Activated CD4-positive, alpha-beta T cell treated with anti-CD3 and anti-CD28 coated beads for 4 hours (primary cell): ENCODE results near the gene PRKG1.
"Not testable (repeated sequence)": the region's sequence is repeated elsewhere in the genome, so short reads cannot be mapped to it uniquely, and the experiment has no call there.

Source experiments
- DNase-seq, 2 donors: peaks; one replicate each; pipeline ENCODE4 v3.0.0-alpha.2; 2020

PRKG1 gene

DNA sequence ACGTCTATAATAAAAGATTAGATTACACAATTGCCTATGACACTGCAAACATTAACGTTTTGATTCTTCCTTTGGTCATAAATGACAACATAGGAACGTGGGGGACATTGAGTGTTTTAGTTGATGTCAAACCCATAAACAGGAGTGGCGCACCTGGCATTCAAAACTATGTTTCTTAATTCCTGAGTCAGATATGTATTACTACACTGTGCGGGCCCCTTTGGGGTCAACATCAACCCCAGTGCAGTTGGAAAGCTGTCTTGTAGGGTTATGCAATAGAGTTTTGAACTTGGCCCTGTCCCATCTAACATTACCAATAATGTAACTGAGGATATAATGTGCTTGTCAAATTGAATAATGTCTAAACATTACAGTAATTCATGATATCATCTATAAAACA is 468.6 kb downstream of the PRKG1 start:
- DNase-seq: no peak

DNA sequence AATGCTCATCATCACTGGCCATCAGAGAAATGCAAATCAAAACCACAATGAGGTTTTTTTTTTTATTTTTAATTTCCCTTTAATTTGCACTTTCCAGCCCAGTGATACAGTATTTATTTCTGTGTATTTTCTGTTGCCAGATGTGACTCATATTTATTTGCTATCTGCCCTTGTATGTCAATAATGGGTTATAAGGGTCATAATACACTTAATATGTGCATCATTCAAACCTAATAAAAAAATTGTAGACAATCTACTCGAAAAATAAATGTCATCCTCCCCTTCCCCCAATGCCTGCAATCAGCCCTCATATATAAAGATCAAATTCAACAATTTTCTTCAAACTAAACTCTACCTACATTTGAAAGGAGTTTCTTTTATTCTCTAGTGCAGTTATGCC is 470.6 kb downstream of the PRKG1 start:
- DNase-seq: no peak

DNA sequence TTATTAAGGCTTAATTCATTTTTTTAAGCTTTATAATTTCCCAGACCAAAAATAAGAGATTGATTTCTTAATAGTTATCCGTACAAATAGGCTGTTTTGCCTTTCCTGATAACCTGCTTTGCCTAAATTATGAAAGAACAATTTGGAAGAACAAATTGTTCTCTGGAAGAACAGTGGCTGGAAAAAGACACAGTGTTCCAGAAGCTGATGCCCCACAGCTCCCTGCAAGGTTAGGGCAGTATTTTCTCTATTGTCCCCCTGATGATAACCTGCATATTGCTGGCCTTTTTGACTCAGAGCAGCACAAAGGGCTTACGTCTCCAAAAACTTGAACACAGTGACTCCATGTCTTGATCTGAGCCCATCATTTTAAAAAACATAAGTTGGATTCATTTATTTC is 473.7 kb downstream of the PRKG1 start:
- DNase-seq: no peak

DNA sequence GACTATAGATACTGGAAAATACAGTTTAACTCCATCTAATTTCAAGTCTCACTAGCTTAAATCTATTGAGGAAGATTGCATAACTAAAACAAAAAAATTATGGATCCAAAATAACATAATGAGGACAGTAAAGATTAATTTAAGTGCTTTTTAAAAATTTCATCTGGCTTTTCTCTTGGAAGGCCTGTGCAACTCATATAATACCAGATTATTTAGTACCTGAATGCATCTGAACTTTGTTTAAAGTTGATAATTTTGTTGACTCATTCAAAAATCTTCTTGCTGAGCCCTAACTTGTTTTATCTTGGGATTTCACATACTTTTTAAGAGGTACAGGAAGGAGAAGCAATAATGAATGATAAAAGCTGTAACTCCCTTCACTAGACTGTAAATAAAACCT is 478.6 kb downstream of the PRKG1 start:
- no peak for DNase-seq

DNA sequence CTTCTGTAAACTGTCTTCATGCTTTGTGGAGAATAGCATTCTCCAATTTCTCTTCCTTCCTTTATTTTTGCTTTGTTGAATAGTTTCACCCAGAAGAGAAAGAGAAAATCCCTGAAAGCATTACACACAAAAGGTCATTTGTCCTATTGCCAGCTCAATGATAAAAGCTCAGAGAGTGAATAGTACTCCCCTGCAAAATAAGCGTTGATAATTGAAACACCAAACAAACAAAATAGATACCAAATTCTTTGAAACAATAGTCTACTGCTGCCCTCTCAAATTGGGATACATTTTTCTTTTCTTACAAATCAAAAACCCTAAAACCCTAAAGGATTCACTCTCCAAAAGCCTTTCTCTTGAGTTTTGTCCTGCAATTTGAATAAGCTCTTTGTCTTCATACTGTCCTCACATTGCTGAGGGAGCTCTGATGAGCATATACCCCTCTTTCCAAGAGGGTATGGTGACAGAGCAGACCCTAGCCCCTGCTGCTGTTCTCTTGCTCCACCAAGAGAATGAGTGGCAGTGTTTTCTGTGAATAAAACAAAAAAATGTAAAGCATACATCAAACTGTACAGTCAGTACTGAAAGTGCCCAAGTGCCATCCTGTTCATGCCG is 490.7 kb downstream of the PRKG1 start:
- no peak for DNase-seq

DNA sequence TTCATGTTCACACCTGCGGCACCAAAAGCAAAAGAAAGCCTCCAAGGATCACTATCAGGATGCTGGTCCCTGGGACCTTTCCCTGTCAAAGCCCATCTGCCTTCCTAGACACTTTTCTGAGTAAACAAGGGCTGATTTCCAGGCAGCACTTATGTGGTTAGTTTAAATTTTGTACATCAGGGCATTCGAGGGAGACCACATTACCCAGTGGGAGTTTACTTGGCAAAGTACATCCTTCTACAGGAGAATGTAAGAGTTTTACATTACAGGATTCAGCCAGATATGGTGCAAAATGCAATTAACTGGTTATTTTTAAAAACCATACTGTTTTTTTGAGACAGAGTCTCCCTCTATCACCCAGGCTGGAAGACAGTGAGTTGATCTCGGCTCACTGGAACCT is 493.0 kb downstream of the PRKG1 start:
- no peak for DNase-seq

DNA sequence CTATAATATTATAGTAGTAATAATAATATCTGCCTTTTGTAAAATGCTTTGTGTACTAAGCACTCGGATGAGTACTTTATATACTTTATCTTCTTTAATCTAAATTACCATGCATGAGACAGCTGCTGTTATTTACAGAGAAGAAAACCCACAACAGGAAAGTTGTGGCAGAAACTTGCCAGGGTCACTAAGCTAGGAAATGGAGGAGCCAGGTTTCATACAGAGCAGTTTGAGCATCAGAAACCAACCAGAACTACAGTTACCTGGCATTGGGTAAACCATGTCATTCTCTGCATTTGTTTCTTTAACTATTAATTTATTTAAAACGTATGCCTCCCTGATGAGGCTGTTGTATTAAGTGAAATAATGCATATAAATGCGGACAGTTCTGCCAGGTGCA is 495.2 kb downstream of the PRKG1 start:
- no peak for DNase-seq

DNA sequence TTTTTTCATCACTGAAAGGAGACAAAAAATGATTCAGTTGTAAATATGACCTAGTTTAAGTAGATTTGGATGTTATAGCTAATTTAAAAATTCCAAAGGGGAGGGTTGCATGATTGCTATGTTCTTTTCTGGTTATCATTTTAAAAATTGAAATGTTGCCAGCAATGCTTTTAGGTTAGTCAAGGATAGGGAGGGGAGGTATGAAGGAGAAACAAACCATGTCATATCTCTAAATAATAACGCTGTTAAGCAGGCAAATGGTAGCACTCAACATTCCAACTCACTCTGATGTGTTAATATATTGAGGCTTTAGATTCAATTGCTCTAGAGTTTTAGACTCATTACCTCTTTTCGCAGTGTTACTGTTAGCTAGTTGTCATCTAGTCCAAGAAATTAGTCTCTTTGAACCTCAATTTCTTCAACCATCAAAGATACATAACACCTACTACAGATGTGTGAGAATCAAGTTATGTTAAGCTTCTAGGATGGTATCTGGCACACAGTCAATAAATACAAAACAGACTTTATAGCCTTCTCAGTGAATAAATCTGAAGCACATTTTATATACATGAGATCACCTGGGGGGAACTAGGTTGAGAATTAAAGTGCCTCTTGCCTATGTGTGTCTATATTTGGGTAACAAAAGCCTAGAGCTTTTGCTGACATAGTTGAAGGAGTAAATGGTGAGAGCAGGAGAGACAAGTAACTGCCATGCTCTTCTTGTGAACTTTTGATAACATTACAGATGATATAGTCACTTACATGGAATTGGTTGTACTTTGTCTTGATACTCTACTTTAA is 500.2 kb downstream of the PRKG1 start:
- DNase-seq: no peak

DNA sequence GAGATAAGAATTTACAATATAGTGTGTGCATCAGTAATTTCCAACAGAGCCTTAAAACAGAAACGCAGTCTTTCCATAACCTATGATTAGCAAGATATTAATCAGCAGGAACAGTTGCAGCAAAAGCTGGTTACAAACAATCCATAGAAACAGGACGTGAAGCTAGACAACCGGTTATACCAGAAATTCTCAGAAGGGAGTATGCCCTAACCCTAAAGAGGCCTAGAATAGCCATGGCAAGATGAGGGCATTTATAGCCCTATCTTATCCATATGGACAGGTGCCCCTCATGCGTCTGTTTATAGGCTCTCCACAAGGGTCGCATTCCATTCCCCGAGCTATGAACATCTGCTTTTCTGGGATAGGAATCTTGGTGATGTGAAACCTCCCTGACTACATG is 506.9 kb downstream of the PRKG1 start:
- DNase-seq: not testable (repeated sequence)

DNA sequence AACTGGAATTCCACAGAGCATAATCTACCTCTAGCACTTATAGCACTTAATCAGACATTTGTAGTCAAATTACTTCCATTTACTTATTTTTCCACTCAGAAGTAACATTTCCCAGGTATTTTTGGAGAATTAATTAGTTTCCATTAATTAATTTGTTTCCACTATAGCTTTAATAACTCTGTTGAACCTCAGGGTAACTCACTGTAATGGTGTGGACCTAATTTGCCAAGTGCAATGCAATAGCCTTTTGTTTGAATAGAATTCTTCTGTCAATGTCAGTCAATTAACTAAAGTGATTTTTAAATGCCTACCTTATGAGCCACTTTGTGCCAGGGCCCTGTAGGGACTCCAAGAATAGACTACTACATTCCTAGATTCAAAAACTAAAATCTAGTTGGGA is 509.7 kb downstream of the PRKG1 start:
- no peak for DNase-seq

DNA sequence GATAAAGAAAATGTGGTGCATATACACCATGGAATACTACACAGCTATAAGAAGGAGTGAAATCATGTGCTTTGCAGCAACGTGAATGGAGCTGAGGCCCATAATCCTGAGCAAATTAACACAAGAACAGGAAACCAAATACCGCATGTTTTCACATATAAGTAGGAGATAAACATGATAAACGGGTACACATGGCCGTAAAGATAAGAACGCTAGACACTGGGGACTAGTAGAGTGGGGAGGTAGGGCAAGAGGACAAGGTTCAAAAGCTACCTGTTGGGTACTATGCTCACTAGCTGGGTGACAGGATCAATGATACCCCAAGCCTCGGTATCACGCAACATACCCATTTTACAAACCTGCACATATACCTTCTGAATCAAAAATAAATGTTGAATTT is 511.5 kb downstream of the PRKG1 start:
- DNase-seq: no peak

DNA sequence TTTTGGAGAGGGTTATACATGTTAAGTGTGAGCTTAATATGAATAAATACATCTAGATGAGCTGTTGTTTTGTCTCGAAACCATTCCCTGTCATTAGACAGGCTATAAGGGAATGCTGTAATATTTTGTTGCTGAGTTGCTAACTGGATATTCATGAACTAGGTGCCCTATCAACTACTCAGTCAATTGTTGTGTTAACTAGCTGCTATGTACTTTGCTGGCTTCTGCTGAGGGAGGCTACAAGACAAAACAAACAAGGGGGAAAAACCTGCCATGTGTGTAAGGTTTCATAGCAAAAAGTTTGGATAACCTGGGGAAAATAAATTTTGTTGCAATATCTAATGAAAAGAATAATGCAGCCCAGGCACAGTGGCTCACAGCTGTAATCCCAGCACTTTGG is 514.7 kb downstream of the PRKG1 start:
- DNase-seq: no peak

DNA sequence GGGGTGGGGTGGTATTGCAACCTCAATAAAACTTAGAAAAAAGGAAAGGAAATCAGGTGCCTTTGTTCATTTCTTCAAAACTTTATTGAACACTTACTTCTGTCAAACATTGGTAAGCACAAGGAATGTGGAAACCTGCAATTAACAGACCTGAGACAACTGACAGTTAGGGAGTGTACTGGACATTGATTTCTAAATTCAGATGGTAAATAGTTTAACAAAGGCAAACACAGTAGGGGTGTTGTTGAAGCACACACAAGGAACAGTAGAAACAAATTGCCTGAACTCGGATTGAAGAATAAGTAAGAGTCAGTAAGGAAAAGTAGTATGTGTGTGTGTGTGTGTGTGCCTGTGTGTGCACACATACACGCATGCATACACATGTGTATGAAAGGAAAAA is 516.5 kb downstream of the PRKG1 start:
- DNase-seq: no peak

DNA sequence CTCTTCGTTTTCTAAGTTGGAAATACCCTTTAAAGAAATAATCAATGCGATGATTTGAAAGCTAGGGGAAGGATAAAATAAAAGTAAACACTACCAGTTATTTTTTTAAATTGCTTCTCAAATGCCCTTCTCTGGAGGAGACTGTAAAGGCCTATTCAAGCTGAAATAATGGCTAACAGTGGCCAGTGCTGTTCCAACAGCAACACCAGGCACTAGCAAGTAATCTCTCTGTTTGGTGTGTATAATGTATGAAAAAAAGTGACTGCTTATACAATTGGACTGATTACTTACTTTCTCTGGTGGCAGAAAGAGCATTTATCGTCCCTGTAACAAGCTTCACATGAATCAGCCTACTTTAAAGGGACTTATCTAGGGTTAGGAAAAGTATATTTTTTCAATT is 522.4 kb downstream of the PRKG1 start:
- no peak for DNase-seq

DNA sequence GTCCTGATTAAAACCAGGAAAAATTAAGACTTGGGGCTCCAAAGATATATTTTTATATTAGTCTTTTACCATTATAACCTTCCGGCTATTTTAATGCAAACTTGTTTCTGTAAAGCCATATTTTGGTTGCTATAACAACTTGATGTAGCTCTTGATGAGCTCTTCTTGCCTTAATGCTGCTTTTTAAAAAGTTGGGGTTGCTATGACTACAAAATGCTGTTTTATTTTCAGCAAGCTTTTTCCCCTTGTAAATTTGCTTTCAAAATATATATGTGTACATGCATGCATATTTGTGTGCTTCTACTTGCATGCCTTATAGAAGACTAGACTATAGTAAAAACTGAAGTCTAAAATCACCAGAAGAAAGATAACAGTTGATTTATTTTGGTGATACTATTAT is 525.4 kb downstream of the PRKG1 start:
- no peak for DNase-seq

DNA sequence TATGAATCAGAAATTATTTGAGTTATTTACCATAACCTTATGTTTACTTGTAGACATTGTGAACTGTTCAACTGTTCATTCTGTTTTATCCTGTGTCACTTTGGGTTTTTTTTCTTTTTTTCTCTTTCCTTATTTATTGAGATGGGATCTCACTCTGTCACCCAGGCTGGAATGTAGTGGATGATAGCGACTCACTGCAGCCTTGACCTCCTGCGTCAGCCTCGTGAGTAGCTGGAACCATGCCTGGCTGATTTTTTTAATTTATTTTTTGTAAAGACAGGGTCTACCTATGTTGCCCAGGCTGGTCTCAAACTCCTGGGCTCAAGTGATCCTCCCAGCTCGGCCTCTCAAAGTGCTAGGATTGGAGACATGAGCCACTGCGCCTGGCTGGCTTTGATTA is 528.0 kb downstream of the PRKG1 start:
- no peak for DNase-seq

DNA sequence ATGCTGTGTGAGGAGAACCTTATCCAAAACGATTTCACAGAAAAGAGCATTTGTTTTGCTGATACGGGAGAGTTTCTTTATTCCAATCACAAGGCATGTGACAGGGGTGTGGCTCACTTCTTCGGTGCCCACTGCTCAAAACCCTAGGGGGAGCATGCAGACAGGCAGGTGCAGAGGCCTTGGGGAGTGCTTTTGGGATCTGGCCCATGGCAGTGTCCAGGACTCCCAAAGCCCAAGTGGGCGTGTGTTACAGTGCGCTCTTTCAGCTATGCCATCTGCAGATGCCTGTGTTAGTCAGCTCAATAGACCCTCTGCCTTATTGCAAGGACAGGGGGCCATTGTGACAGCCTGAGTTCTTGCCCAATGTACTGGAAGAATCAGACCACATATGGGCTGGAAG is 530.3 kb downstream of the PRKG1 start:
- DNase-seq: no peak

DNA sequence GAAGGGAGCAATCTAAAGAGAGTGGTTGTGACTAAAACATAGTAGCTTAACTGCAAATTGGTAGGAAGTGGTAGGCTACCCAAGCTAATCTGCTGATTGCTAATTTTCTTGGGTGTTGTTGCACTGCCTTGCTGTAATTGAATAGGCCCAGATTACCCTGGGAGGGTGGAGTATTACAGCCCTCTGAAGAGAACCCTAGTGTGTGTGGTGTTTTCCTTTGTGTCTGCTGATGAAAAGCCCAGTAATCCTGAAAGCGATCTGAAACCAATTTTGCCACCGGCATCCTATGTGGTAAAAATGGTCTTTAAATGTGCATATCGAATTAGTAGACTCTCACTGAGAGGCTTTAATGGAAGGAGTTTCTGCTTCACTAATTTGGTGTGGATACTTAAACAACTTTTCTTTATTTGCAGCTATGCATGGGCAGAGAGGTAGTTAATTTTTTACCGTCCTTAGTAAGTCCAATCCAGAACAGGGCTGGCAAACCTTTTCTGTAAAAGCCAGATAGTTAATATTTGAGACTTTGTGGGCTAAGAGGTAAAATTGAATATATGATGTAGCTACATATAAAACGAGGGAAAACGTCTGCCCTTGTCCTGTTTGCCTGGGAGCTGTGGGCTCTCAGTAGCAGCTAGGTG is 532.7 kb downstream of the PRKG1 start:
- DNase-seq: no peak

DNA sequence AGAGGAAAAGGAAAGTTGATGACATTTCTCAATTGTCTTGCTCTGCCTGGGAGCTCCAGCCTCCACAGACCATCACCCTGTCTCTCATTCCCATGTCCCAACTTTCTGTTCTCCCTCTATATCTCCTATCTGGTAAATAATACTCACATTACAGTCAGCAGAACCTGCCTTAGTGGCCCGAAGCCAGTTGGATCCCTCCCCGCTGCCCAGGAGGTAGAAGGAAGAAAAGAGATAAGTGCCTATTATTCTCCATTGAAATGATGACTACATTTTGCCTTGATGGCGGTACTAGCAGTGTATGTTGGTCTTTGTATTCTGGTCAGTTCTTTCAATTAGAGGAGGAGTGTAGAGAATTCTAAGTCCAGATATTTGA is 533.2 kb downstream of the PRKG1 start:
- DNase-seq: no peak

DNA sequence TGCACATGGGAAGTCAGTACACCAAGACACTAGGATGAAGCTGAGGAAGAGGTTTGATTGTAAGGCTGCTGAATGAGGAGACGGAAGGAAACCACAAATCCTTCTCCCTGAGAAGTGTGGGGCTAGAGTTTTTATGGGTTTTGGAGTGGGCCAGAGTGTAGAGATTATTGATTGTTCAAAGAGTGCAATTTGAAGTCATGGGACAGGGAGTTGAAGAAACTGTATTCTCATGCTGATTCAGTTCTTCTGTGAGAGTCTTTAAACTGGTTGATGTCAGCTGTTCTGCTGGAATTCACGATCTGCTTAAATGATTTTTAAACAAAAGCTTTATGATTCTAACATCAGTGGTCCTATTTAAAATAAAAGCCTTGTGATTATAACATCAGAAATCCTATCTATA is 533.9 kb downstream of the PRKG1 start:
- DNase-seq: no peak

DNA sequence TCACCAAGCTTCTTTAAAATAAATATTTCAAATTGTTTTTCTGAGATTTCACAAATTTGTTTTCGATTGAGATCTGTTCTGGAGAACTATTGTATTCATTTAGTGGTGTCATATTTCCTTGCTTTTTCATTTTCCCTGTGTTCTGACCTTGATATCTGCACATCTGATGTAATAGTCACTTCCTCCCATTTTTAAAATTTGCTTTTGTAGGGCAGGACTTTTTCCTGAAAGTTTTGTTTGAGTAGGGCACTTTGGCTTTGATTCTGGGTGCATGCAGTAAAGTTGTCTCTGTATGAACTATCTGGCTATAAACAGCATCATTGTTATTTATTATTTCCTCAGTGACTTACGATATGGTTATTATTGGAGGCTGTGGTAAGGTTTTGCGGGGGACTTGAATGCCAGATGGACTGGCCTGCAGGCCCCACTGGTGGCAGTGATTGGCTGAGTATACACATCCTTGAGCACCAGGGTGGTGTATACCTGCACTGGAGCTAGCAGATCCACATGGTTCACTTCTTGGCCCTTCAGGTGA is 541.5 kb downstream of the PRKG1 start:
- no peak for DNase-seq

DNA sequence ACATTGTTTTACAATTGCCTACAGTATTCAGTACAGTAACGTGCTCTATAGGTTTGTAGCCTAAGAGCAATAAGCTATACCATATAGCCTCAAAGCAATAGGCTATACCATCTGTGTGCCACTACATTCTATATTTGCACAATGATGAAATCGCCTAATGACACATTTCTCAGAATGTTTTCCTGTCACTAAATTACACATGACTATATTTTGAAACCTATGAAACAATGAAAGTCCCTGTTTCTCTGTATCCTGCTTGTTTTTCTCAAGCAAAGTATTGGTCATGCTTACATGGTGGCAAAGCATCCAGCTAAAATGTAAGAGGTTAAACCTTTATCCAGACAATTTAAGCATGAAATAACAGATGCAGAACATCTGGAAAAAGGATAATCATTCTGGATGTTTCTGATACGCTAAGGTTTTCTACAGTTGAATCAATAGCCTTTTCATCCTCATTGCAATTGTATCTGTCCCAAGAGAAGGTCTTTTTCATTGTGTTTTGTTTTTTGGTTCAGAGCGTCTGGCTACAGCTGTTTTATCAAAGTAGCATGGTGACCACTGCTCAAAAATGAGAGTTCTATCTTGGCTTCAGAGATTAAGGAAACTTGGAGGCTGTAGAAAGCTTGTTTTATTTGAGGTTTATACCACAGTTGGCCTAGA is 543.4 kb downstream of the PRKG1 start:
- DNase-seq: no peak

DNA sequence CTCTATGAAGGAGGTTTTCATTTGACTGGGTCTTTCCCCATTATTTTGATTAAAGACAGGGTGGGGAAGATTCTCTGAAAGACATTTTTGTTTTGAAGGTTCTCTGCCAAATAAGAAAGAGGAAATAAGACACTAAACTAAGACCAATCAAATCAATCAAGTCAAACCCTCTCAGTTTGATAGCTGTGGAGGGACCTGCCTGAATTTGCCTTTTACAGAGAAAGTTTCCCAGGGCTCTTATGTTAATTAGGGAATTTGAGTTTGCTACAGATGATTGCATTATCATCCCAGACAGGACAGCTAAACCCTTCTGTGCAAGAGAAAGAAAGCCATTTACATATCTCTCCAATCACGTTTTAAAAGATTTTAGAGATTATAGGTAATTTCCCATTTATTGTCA is 545.1 kb downstream of the PRKG1 start:
- DNase-seq: no peak

DNA sequence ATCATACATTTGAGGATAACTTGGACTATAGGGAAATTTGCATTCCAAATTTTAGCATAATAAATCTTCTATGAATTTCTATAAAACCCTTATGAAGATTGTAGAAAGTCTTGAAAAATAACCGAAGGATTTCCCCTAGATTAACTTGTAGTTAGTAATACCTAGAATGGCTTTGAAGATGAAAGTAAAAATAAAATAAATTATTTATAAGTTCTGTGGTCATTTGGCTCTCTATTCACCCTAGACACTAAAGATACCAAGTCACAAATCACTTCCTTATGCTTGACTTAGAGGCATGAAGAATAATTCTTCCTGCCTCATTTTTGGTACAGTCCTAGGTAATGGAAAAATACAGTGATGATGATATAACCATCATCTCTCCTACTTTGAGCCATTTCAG is 545.8 kb downstream of the PRKG1 start:
- DNase-seq: no peak
